ENCODE results near the gene METTL1. TPM values are rescaled to one million over a fixed set of nuclear protein-coding genes. Genes with fewer than 3 reads are reported as not detected.

The METTL1 gene
- total and polyA plus RNA-seq, 9 of the 15 experiments (the other 6 are each of a cell fraction or from before 2014, with no cell fraction given): 12.6 to 65.9 (median 39.2) TPM

DNA sequence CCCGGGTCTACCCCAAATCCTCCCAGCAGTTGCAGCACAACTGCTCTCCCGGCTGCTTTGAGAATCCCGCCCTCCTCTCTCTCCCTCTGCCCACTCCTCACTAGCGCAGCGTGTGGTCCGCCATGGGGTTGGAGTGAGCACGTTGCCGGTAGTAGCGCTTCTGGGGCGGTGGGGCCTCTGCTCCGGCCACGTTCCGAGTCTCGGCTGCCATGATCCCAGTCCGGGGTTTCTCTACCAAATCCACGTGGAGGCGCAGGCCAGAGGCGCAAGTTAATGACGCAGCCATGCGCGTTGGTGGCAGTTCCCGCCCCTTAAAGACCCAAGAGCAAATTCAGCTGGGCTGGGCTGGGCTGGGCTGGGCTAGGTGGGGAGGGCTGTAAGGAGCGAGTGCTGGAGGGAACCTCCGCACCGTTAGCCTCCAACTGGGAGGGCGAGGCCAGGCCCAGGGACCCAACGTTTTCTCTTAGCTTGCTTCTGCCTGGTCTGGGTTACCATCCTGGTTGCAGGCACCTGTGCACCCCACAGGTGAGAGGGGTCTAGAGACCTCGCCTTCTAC, at the start of gene METTL1 (continued):
- TF ChIP-seq, protein P1, sequence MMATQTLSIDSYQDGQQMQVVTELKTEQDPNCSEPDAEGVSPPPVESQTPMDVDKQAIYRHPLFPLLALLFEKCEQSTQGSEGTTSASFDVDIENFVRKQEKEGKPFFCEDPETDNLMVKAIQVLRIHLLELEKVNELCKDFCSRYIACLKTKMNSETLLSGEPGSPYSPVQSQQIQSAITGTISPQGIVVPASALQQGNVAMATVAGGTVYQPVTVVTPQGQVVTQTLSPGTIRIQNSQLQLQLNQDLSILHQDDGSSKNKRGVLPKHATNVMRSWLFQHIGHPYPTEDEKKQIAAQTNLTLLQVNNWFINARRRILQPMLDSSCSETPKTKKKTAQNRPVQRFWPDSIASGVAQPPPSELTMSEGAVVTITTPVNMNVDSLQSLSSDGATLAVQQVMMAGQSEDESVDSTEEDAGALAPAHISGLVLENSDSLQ (IDR thresholded peaks at IDR 0.05): 0 out of 2 replicates have a peak, but pooled peaks have one; percentile 4
- TF ChIP-seq ZKSCAN3 (CRISPR knock-in tag; IDR thresholded peaks at IDR 0.05) (no peak), CBX3 (IDR thresholded peaks at IDR 0.05; ENCODE audit: borderline replicate concordance in 1 of 2, low read length in 2 of 2) (peak in 1 of 2 experiments; percentile 40; a peak in 1 of 3 replicates), BACH1 (tag; IDR thresholded peaks at IDR 0.05) (no peak), NEUROD1 (IDR thresholded peaks at IDR 0.05; ENCODE audit: borderline replicate concordance, low read depth, low read length, partially characterized antibody) (peak; percentile 95), ZNF79 (CRISPR knock-in tag; IDR thresholded peaks at IDR 0.05; ENCODE audit: low read depth) (no peak), RBM15 (IDR thresholded peaks at IDR 0.05; ENCODE audit: insufficient read depth, low read length) (no peak), FOXM1 (IDR thresholded peaks at IDR 0.05; ENCODE audit: low read depth) (no peak; the same call in none of the 2 replicates), FOXM1 (CRISPR knock-in tag; IDR thresholded peaks at IDR 0.05; ENCODE audit: low read depth) (no peak), TAF15 (IDR thresholded peaks at IDR 0.05; ENCODE audit: low read depth, low read length) (no peak), FOS (IDR thresholded peaks at IDR 0.05; ENCODE audit: extremely low read depth, insufficient read length) (no peak), ZNF224 (CRISPR knock-in tag; IDR thresholded peaks at IDR 0.05) (no peak)
- TF ChIP-seq, protein P2, sequence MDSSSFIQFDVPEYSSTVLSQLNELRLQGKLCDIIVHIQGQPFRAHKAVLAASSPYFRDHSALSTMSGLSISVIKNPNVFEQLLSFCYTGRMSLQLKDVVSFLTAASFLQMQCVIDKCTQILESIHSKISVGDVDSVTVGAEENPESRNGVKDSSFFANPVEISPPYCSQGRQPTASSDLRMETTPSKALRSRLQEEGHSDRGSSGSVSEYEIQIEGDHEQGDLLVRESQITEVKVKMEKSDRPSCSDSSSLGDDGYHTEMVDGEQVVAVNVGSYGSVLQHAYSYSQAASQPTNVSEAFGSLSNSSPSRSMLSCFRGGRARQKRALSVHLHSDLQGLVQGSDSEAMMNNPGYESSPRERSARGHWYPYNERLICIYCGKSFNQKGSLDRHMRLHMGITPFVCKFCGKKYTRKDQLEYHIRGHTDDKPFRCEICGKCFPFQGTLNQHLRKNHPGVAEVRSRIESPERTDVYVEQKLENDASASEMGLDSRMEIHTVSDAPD (CRISPR knock-in tag; IDR thresholded peaks at IDR 0.05): no peak
- TF ChIP-seq, protein P3, sequence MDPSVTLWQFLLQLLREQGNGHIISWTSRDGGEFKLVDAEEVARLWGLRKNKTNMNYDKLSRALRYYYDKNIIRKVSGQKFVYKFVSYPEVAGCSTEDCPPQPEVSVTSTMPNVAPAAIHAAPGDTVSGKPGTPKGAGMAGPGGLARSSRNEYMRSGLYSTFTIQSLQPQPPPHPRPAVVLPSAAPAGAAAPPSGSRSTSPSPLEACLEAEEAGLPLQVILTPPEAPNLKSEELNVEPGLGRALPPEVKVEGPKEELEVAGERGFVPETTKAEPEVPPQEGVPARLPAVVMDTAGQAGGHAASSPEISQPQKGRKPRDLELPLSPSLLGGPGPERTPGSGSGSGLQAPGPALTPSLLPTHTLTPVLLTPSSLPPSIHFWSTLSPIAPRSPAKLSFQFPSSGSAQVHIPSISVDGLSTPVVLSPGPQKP (CRISPR knock-in tag; IDR thresholded peaks at IDR 0.05): no peak
- TF ChIP-seq, protein P4, sequence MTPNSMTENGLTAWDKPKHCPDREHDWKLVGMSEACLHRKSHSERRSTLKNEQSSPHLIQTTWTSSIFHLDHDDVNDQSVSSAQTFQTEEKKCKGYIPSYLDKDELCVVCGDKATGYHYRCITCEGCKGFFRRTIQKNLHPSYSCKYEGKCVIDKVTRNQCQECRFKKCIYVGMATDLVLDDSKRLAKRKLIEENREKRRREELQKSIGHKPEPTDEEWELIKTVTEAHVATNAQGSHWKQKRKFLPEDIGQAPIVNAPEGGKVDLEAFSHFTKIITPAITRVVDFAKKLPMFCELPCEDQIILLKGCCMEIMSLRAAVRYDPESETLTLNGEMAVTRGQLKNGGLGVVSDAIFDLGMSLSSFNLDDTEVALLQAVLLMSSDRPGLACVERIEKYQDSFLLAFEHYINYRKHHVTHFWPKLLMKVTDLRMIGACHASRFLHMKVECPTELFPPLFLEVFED (CRISPR knock-in tag; conservative IDR thresholded peaks at IDR 0.05): no peak
- TF ChIP-seq, protein P5, sequence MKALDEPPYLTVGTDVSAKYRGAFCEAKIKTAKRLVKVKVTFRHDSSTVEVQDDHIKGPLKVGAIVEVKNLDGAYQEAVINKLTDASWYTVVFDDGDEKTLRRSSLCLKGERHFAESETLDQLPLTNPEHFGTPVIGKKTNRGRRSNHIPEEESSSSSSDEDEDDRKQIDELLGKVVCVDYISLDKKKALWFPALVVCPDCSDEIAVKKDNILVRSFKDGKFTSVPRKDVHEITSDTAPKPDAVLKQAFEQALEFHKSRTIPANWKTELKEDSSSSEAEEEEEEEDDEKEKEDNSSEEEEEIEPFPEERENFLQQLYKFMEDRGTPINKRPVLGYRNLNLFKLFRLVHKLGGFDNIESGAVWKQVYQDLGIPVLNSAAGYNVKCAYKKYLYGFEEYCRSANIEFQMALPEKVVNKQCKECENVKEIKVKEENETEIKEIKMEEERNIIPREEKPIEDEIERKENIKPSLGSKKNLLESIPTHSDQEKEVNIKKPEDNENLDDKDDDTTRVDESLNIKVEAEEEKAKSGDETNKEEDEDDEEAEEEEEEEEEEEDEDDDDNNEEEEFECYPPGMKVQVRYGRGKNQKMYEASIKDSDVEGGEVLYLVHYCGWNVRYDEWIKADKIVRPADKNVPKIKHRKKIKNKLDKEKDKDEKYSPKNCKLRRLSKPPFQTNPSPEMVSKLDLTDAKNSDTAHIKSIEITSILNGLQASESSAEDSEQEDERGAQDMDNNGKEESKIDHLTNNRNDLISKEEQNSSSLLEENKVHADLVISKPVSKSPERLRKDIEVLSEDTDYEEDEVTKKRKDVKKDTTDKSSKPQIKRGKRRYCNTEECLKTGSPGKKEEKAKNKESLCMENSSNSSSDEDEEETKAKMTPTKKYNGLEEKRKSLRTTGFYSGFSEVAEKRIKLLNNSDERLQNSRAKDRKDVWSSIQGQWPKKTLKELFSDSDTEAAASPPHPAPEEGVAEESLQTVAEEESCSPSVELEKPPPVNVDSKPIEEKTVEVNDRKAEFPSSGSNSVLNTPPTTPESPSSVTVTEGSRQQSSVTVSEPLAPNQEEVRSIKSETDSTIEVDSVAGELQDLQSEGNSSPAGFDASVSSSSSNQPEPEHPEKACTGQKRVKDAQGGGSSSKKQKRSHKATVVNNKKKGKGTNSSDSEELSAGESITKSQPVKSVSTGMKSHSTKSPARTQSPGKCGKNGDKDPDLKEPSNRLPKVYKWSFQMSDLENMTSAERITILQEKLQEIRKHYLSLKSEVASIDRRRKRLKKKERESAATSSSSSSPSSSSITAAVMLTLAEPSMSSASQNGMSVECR (CRISPR knock-in tag; IDR thresholded peaks at IDR 0.05): peak; percentile 100
- TF ChIP-seq, protein P6, sequence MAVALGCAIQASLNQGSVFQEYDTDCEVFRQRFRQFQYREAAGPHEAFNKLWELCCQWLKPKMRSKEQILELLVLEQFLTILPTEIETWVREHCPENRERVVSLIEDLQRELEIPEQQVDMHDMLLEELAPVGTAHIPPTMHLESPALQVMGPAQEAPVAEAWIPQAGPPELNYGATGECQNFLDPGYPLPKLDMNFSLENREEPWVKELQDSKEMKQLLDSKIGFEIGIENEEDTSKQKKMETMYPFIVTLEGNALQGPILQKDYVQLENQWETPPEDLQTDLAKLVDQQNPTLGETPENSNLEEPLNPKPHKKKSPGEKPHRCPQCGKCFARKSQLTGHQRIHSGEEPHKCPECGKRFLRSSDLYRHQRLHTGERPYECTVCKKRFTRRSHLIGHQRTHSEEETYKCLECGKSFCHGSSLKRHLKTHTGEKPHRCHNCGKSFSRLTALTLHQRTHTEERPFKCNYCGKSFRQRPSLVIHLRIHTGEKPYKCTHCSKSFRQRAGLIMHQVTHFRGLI (CRISPR knock-in tag; IDR thresholded peaks at IDR 0.05): no peak

All from K562 (cell line).